IPS-NIHi11 (cell line): Measurements from ENCODE around the gene MCF2L.

Experiments used
- DNase-seq: peaks from one replicate; pipeline ENCODE4 v3.0.0; 2012; ENCODE audit warnings: mixed read lengths, low spot score

Gene MCF2L

DNA sequence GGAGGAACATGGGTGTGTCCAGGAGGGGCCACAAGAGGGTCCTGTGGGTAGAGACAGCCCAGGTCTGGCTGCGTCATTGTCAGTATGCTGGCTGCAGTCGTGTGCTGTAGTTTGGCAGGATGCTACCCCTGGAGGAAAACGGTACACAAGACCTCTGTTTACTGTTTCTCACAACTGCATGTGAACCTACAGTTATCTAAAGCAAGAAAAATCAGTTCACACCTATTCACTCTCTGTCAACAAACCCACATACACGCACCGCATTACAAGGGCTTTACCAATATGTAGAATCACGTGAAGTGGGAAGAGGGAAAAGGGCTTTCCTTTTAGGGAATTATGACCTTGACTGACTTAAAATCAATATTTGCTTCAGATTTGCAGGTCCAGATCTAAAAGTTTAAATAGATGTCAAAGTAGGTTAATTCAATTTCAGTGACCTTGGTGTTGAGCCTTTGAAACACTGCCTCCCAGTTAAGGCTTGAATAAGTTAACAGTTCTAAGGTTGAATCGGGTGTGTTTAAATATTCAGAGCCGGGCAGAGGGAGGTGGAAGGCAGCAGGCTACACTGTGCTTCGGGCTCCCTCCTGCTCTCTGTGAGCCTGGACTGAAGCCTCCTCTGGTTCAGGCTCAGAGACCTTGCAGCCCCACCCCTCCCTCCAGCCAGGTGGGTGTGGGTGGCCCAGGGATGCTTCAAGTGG is 17.2 kb upstream of the MCF2L start:
- no peak for DNase-seq

DNA sequence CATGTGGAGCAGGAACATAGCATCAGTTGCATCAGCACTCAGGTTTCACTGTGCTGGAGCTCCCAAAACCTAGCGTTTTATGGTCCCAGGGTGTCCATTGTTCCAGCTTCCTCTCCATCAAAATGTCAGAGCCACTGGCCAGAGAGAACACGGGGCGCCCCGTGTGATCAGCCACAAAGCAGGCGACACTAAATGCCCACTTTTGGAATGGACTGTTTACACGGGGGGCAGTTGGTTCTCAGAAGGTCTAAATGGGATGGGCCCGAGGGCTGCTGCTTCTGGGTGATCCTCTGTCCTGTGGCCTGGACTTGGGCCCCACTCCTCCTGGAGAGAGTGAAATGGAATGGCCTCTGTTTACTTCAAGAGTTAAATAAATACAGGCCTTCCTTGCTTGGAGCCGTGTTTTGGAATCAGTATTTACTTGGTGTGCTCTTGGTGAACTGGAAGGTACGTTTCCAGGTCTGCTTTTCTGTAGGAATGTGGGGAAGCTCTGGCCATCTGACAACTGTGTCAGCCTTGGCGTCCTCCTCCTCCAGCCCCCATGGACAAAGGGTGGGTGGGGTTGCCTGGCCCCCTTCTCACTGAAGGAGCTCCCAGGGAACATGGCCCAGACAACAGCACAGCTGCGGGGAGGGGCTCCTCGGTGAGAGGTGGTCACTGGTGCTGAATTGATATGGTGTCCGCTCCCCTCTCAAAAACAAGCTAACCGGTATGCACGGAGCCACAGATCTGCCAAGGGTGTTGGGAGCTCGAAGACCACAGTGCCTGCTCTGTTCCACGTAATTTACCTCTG is 16.1 kb upstream of the MCF2L start:
- DNase-seq, result no peak

DNA sequence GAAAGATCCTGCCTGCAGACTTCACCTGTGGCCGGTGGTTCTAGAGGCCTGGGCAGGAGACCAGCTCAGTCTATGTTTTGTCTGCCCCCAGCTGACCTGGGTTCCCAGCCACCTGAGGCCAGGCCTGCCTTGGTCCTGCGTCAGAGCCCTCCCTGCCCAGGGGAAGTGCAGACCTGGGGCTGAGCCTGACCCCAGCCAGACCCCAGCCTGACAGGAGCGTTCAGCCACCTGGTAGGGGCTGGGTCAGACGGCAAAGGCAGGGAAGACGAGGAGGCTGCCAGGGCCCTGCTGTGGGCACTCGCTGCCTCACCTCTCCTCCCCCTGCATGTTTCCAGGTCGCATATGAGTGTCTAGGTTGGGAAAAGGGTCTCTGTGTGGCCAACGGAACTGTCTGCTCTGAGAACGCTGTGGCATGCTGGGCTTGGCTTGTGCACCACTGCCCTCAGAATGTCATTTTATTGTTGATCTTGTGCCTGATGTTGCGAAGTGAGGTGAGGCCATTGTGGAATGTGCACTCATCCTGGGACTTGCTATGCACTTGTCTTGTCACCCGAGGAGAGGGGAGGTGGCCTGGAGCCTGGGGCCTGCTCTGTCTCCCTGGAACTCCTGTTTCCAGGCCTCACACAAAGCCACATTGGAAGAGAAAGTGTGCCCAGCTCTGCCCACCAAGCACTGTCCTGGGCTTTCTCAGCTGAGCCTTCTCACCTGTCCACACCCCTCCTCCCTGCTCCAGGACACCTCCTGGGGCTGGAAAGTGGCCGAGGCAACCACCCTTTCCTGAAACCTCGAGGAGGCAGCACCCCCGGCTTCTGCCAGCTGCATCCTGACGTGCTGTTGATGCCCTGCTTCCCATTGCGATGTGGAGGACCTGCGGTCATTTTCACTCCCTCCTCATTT is 15.2 kb upstream of the MCF2L start:
- DNase-seq, result no peak

DNA sequence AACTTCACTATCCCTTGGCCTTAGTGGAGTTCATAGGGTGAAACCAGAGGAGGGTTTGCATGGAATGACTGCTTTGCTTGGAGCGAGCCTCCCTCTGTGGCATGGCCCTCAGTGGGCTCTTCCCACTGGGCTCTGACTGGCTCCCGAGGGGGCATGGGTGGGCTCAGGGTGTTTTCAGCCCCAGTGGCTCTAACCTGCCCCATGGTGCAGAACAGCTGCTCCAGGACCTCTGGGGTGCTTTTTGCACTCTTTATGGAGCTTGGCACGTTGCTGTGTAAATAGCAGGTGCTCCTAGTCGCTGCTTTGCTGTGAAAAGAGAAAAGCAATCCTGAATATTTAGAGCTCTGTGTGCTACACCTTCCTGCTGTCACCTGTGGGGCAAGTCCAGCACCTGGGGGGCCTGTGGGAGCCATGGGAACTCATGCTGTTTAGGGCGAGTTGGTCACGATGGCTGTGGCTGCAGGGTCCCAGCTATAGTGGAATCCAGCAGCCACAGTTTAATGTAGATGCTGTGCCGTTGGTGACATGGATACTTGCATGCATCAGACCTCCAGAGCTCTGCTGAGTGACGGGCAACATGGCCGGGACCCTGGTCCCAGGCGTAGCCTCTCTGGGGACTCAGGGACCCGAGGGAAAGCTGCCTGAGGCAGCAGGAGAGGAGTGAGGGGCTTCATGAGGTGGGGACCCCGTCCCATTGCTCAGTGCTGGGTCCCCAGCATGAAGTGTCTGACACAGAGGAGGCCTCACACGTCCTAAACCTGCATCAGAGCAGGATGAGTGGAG is 14.3 kb upstream of the MCF2L start:
- DNase-seq, result no peak

DNA sequence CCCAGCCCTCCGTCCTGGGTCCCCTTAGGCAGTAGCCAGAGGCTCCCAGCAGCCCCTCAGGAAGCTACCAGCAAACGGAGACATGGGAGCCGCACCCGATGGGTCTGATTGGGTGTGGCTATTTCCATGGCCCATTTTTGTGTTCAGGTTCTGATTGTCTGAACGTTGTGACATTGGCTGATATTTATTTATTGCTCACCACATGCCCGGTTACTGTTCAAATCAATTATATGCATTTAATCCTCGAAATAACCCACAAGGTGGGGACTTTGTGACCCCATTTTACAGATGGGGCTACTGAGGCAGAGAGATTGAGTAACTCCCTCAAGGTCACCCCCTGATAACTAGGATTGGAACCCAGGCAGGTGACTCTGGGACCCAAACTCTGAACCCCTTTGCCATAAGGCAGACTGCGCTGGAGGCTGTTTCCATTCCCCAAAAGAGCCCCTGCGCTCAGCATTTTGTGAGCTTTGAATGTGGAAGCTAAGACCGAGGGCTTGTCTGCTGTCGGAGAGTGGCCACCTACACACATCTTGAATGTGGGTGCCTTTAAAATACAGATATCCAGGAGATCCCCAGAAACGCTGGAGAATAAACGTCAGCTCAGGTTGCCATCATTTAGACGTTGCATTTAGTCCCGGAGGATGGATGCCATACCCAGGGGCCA is 13.6 kb upstream of the MCF2L start:
- no peak for DNase-seq

DNA sequence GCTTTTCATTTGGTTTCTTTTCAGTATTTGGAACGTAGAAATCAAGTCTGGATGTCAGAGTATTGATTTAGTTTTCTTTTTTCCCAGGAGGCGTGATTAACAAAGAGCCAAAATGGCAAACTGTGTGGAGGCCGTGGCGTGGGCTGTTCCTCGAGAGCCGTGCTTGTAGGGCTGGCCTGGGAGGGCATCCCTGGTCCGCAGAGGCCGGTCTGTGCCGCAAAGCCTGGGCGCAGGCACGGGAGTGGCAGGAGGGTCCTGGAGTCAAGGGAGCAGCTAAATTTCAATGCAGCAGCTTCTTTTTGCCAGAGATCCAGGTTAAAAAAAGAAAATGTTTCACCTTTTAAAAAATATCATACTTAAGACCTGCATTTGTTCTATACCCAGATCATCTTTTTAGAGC is 13.1 kb upstream of the MCF2L start:
- DNase-seq, result no peak

DNA sequence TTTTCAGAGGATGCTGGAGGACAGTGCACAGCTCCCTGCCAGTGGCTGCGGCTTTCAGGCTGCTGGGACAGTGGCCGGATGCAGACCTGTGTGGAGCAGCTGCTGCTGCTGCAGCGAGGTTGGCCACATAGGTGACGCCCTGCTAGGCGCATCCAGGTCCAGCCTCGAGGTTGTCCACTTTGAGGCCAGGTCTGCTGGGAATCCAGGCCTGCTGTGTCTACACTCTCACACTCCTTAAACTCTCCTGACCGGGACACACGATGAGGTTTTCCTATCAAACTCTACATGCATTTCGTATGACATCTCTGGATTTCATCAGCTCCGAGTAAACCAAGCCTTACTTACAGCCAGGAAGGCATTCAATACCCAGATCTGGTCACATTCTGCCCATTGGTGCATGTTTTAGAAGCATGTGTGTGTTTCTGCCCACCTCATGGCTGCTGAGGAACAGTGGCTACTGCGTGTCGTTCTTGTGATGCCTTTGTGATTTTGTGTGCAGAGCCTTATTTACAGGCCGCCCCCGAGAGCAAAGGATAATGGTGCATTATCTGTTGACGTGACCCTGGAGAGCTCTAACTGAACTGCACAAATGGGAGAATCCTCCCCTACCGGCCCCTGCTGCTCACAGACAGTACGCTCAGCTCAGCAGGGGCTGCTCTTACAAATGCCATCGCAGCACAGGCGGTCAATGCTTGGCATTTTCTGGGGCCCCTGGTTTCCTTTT is 12.3 kb upstream of the MCF2L start:
- DNase-seq, result peak; percentile 49

DNA sequence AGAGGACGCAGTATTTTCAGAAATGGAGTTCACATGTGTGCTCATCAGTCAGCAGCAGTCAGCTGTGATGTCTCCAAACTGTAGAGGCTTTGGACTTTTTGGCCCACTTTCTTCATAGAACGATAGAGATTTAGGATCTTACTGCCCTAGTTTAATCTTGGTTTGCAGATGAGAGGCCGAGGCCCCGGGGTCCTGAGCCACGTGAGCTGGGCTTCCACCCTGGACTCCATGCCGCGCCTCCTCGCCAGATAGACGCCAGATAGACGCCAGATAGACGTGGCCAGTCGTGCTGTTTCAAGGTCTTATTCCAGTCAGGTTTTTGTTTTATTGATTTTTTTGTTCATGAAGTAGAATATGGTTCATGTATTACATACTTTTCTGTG is 11.7 kb upstream of the MCF2L start:
- no peak for DNase-seq

DNA sequence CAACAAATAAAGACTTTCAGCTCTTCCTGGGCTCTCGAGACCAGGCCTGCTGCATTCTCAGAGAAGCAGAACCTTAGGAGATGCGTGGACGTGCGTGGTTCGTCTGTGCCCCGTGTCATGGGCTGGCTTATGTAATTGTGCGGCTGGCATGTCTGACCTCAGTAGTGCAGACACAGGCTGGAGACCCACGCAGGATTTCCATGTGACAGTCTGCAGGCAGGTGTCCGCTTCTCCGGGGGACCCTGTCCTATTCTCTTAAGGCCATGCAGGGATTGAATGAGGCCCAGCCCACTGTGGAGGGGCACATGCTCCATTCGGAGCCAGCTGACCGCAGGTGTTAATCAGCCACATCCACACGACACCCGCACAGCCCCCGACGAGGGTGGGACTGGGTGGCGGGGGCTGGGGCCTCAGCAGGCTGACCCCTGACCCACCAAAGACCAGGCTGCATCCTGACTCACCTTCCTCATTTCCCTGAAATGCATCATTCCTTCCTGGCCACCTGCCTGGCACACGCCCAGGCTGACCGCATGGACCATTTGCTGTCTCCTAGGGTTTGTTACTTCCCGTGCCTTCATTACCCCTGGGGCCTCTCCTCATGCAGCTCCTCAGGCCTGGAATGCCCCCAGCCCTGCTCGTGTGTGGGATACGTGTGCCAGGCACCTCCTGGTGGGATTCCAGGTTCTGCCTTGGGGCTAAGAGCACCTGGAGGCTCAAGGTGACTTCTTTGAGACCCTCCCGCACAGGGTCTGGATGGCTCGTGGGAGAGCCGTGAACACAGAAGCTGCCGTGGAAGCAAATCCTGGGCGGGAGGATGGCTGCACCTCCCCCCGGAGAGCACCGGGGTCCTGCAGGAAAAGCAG is 10.7 kb upstream of the MCF2L start:
- DNase-seq, result no peak

DNA sequence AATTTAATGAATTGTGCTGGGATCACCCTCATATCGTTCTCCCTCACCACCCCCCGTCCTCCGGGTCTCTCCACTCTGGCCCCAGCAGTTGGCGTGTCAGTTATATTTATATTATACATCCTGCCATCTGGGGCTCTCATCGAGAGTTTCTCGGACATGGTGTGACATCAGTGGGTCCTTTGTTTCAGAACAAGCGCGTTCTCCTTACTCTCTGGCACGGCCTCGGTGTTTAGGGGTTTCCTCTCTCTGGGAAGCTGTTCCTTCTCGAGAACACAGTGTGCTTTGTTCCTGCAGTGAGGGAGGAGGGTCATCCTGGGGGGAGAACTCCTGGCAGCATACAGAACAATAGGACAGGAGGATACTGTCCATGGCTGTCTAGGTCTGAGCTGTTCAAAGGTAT is 9.8 kb upstream of the MCF2L start:
- DNase-seq, result no peak

DNA sequence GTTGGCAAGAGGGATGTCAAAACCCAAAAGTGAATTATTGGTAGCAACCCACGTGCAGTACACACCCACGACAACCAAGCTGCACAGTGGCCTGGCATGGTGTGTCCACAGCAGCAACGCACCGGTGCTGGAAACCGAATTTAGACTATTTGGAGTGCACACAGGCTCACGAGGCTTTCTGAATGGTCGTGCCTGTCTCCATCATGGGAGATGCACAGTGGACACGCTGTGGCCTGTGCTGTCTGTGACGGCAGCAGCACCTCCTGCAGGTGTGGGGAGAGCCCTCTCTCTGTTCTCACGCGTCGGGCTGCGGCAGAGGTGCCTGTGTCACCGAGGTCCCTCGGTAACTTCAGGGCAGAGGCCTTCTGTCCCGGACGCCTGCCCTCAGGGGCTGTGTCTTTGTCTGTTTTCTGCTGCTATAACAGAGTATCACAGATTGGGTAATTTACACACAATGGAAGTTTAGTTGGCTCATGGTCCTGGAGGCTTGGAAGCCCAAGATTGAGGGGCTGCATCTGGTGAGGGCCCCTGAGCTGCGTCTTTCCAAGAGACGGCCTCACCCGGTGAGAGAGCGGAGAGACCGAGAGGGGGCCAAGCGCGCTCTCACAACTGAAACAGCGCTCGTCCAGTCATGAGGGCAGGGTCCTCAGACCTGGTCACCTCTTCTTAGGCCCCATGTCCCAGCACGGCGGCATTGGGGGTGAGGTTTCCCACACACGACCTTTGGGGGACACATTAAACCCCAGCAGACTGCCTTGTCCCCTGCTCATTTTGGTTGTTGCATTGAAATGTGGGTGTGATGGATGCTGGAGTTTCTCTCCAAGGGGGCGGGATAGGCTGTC is 9.1 kb upstream of the MCF2L start:
- no peak for DNase-seq

DNA sequence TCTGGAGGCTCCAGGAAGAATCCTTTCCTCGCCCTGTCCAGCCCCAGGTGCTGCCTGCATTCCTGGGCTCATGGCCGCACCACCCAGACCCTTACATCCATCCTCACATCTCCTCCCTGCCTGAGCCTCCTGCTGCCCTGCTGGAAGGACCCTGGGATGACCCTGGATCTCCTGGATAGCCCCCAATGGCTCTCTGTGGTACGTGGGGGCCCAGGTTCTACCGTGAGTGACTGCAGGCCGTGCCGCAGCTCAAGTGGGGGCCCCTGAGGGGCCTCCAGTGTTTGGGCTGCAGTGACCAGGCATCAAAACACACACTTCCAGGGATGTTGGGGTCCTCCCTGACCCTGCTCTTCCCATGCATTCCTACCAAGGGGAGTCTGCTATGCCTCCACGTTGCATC is 8.3 kb upstream of the MCF2L start:
- DNase-seq, result no peak

DNA sequence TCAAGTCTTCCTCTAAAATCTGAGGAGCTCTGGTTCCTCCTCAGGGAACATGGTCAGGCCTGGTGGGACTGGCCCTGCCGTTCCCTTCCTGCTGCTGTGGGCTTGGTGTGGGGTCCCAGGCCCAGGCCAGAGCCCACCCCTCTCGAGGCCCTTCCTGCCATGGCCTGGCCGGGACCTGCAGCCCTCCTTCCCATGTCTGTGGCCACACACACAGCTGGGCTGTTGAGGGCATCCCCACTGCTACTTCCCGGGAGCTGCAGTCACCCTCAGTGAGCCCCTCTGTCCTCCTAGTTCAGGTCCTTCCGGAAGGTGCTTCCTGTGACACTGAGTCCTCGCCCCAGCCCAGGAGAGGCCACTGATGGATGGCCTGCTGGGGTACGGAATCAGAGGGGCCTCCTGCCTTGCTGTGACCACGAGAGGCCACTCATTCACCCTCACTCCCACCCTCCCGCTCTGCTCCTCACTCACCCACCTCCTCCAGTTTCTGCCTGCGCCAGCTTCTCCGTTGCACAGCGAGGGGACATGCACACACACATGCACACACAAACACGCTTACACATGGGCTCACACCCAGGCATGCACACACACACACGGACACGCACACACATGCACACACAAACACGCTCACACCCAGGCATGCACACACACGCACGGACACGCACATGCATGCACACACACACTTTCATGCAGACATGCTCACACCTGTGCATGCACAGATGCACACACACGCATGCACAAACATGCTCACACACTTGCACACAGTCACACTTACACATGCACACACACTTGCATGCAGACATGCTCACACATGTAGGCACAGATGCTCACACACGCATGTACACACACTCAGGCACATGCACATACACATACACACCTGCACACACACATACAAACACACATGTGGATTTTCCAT is 7.3 kb upstream of the MCF2L start:
- DNase-seq, result no peak

DNA sequence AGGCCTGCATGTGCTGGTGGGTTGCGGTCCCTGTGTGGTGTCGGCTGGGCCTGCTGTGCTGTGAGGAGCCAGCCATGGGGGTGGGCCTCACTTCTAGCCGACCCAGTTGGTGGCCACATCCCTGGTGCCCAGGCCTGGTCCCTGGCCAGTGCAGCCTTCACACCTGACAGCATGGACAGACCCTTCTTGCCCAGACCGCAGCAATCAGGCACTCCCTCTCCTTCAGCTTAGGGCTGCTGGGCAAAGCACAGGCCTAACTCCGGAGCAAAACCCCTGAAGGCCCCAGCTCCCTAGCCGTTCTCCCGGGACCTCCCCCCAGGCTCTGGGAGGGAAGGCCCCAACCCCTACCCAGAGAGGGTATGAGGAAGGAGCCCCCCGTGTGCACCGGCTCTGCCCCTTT is 6.6 kb upstream of the MCF2L start:
- DNase-seq, result no peak

DNA sequence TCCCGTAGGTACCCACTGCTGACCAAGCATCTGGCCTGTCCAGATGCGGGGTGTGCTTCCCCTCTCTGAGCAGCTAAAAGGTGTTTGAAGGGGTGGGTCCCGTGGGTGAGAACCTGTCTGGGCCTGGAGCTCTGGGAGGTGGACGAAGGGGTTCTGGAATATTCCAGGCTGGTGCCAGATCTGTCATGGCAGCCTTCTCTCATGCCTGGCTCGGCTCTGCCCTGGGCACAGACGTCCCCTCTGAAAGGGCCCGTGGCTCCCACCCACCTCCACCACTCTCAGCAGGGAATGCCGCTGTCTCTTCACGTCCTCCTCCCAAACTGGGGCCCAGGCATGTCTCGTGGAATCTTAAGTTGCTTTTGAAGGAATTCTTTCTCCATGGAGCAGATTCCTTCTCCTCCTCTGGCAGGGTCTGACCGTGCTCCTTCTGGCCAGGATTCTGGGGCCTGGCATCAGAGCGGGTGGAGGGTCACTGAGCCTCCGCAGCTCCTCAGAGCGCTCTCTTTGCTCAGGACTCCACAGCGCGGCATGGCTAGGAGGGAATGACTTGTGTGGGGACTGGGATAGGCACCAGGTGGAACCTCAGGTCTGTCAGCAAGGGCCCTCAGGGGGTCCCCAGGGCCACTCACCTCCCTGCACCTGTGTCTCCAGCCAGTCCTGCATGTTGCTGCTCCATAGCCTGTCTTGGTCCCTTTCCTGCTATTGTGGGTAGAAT is 5.9 kb upstream of the MCF2L start:
- DNase-seq, result no peak

DNA sequence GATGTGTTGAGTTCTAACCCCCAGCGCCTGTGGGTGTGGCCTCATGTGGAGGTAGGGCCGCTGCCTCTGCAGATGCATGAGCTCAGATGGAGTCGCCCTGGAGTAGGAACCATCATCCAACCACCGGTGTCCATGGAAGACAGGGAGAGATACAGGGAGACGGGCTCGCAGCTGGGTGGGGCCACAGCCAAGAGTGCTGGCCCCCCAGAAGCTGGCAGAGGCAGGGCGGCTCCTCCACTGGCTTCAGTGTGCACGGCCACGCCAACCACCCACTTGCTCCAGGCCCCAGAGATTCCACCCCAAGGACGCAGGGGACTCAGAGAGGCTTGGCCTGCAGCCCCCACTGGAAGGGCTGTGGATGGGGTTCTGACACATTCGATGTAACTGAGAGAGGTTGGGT is 5.4 kb upstream of the MCF2L start:
- no peak for DNase-seq

DNA sequence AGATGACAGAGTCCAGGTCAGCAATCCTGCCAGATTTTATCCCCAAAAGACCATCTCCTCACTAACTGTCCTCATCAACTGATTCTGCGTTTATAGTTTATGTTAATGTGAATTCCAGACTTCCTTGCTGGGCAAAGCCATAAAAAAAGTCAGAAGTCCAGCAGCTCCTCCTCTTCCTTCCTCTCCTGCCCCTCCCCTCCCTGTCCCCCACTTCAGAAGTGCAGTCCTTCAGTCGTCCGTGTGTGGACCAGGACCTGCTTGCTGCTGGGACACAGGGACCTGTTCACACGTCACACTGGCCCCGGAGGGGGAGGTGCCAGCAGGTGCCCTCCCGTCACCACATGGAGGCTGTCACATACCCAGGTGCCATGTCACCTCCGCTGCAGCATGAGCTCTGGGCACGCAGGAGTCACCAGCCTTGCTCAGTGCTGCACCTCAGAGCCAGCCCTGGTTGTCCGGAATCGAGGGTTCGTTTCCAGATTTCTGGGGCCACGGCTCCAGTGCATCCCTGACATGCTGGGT is 4.0 kb upstream of the MCF2L start:
- DNase-seq, result no peak
